CD4-positive, alpha-beta T cell treated with Interleukin-1 beta for 1 hour (primary cell): ENCODE data around the gene STK38L.
"Not testable (repeated sequence)": the region's sequence is repeated elsewhere in the genome, so short reads cannot be mapped to it uniquely, and the experiment has no call there.

Source experiments
- DNase-seq, 2 donors: peaks; one replicate each; pipeline ENCODE4 v3.0.0-alpha.2; 2020 to 2022

STK38L gene

DNA sequence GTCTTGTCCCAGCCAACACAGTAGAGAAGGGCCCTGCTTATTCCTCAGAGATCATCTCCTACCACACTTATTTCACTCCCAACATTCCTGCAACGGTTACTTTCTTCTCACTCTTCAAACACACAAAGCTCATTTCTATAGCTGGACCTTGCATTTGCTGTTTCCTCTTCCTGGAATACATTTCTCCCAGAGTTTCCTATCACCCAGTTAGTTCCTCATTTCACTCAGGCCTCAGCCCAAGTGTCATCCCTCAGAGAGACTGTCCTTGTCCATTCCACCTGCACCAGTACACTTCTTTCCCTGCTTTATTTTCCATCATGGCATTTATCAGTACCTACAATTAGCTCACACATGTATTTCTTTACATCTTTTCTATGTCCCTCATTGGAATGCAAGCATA, 14.7 kb upstream of the STK38L start:
- DNase-seq: no peak

- DNase-seq: not testable (repeated sequence)
These were observed 12.7 kb upstream of the STK38L start for GRCh38 chr12:27231374-27231773.

GRCh38 chr12:27233814-27234213, 10.3 kb upstream of the STK38L start:
- no peak for DNase-seq

GRCh38 chr12:27236498-27236897, 7.6 kb upstream of the STK38L start:
- peak in 1 of 2 donors; percentile 28 for DNase-seq

- peak; percentile 17 to 33 for DNase-seq
These were observed 6.0 kb upstream of the STK38L start for GRCh38 chr12:27237790-27238771.

- no peak for DNase-seq
These were observed 1.1 kb upstream of the STK38L start for GRCh38 chr12:27243006-27243405.

DNA sequence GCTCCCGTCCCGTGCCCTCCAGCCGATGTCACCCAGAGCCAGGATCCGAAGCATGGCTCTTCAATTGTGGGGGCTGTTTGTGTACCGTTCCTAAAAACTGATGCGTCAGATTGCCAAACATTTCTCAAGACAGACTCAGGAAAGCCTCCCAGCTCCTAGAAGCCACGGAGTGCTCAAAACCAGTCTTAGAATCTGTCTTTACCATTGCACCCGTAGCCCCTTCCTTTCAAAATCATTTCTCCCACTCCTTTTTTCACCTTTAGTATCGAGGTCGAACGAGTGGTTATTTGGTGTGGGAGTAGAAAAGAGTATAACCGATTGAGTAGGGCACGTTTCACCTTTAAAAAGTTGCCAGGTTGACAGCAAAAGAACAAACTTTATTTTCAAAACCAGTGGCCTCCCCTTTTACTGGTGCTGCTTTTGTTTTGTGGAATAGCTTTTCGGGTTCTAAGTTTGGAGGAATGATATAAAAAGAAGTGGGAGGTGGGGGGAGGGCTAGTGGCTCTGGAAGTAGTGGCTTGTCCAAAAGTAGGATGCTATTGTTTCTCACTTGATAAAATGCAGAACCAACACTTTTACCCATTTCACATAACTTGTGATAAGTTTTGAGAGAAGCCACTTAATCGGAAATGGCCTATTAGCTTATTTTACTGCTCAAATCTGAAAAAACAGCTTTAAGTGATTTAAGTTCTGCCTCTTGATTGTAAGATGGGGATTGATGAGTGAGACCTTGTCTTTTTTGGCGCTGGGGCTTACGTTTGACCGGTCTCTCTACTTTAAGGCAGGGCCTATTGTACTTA, 803 bp downstream of the STK38L start:
- DNase-seq: no peak

- no peak for DNase-seq
These were observed 2.1 kb downstream of the STK38L start for GRCh38 chr12:27246141-27246540.

DNA sequence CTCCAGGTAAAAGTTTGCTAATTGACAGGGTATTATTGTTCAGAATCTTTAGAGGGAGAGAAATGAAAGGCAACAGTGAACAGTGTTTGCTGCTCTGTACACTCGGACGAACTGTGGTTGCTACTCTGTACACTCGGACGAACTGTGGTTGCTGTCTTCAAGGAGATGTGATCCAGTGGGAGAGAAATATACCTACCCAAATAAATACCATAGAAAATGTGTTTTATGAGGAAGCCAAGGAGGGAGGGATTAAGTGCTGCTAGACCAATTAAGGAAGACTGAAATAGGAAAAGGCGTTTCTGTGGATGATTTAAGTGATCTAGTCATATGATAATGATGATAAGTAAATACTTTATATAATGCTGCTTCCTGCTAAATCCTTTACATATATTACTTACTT, 2.7 kb downstream of the STK38L start:
- DNase-seq: no peak

- no peak for DNase-seq
These were observed 8.8 kb downstream of the STK38L start for GRCh38 chr12:27252934-27253333.

DNA sequence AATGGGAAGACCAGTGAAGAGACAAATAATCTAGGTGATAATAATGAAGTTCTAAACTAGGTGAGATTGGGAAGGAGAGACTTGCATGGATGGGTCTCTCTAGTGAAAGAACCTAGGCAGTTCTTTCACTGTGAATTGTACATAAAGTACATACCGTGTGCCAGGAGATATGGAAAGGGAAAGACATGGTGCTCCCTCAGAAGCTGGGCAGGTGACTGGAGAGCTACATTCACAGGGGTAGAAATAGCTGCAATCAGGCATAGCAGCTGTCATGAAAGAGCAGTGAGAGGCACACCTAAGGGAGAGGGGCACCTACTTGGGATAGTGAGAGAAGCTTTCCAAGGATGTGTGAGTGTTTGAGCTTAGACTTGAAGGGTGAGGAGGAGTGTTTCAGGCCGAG, 9.3 kb downstream of the STK38L start:
- DNase-seq: no peak

GRCh38 chr12:27255806-27256205, 11.7 kb downstream of the STK38L start:
- no peak for DNase-seq

GRCh38 chr12:27257104-27257843, 13.2 kb downstream of the STK38L start:
- no peak for DNase-seq

- no peak for DNase-seq
These were observed 16.7 kb downstream of the STK38L start for GRCh38 chr12:27260746-27261145.

GRCh38 chr12:27261866-27262265, 17.8 kb downstream of the STK38L start:
- no peak for DNase-seq

GRCh38 chr12:27270148-27270547, 26.1 kb downstream of the STK38L start:
- DNase-seq: no peak

- no peak for DNase-seq
These were observed 27.1 kb downstream of the STK38L start for GRCh38 chr12:27271206-27271605.

DNA sequence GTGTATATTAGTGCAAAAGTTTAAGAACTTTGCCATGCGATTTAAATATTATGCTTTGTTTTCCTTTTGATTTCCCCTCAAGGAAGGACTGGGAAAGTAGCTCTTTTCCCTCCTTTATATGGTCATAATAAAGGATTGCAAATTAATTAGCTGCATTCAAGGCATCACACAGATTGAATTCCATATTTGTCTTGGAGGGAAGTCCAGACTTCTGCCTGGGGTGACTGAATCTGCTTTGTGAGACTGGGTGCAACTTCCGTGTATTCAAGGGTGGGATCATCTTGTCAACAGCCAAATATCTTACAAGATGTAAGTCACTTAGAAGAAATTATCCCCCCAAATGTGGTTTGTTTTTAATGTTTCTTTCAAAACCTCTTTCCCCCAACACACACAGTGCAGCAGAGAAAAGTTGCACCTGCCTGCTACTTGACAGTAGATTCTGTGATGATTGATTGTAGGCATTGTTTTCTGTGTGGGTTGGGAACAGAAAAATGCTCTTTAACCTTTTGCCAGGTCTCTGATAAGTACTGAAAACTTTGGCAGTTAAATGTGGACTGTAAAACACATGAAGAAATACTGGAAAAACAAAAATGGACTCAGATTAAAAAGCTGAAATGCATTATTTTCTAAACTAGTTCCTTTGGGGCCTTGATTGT, 28.4 kb downstream of the STK38L start:
- DNase-seq: no peak

DNA sequence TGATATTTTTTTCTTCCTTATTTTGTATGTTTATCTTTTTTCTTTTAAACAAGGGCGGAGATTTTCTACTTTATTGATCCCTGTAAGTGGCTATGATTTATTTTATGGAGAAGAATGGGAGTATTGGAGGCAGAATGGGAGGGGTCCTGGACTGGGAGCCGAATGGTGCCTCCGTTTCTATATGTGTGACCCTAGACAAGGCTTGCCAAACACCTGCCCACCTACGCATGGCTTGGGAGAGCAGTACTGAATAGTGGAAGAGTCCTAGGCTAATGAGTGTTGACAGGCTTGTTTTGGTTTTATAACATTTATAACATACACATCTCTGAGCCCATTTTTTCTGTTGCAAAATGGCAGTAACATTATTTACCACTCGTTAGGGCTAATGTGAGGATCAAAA, 29.0 kb downstream of the STK38L start:
- DNase-seq: no peak

DNA sequence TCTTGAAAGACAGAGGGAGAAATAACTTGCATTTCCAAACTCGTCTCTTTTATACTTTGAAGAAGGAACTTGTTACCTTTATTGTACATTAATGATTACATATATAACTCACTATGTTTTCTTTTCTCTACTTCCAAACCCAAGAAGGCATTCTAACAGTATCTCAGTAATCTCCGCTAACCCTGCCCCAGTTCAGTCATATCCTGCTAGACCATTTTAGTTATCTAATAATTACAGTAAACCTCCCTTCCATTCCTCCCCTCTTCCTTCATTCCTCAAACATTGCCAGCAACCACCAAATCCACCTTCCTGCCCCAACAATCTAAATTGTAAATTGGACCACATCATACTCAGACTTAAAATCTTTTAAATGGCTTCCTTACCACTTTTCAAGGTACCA, 30.6 kb downstream of the STK38L start:
- DNase-seq: no peak

DNA sequence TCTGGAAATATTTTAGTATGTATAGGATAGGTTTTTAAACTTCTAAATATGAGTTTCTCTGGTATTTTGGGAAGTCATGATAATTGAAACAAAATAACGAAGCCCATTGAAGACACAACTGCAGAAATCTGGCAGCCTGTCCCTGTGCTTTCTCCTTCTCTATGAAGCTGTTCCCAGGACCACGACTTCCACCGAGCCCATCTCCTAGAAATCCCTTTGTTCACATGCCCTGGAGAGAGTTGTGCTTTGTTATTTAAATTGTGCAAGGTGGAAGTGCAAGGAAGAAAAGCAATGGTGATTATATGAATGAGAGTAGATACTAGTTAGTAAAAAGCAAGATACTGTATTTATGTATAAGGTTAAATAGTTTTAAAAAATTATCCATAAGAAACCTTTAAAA, 32.2 kb downstream of the STK38L start:
- DNase-seq: no peak

GRCh38 chr12:27277846-27278260, 33.8 kb downstream of the STK38L start:
- no peak for DNase-seq

DNA sequence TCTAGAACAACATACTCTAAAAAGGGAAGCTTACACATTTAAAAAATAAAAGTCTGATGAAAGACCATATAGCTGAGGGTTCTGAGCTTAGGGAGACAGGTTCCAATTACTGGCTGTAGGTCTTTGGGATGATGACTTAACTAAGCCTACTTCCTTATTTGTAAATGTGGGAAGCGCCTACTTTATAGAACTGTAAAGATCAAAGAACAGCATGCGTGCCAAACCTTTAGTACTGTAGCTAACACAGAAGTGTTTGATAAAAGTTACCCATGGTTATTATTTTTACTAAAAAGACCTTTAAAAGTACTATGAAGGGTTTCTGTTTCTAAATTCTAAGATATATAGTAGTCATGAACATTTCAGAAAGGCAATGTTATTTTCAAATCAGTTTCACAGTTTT, 35.7 kb downstream of the STK38L start:
- DNase-seq: no peak
